ENCODE results near the gene STAM2. TPM values are rescaled to one million over a fixed set of nuclear protein-coding genes. Genes with fewer than 3 reads are reported as not detected.
"Not testable (repeated sequence)": the region's sequence is repeated elsewhere in the genome, so short reads cannot be mapped to it uniquely, and the experiment has no call there.

The STAM2 gene
- total RNA-seq, 2 experiments from 2014 or later: 14.0 to 14.5 TPM

DNA sequence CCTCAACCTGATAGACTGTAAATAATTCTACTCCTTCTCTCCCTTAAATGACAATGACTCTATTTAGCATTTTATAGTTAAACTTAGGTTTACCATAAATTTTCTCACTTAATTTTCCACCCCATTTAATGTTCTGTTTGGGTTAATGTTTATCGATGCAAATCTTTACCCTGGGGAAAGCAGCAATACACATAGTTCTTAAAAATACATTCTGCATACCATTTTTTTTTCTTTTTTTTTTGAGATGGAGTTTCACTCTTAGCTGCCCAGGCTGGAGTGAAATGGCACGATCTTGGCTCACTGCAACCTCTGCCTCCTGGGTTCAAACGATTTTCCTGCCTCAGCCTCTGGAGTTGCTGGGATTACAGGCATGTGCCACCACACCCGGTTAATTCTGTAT, 14.0 kb downstream of the STAM2 start:
- H3K27ac Mint-ChIP-seq: no peak overlapping the region
- H3K4me3 Mint-ChIP-seq: no peak overlapping the region

DNA sequence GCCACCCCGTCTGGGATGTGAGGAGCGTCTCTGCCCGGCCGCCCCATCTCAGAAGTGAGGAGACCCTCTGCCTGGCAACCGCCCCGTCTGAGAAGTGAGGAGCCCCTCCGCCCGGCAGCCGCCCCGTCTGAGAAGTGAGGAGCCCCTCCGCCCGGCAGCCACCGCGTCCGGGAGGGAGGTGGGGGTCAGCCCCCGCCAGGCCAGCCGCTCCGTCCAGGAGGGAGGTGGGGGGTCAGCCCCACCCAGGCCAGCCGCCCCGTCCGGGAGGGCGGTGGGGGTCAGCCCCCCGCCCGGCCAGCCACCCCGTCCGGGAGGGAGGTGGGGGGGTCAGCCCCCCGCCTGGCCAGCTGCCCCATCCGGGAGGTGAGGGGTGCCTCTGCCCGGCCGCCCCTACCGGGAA, 15.2 kb downstream of the STAM2 start:
- H3K27ac Mint-ChIP-seq, H3K9me3 Mint-ChIP-seq, DNase-seq, H3K4me3 Mint-ChIP-seq, H3K27me3 Mint-ChIP-seq: not testable (repeated sequence)
- Mint-ChIP-seq H3K36me3 (peaks cover 34% of the 10 kb centered on the region), H3K4me1 (peaks cover 12% of the 10 kb centered on the region)

More for the DNA sequence above, 14.0 kb downstream of the STAM2 start:
- peaks cover 34% of the 10 kb centered on the region for H3K36me3 Mint-ChIP-seq
- no peaks in the 10 kb centered on the region for H3K27me3 Mint-ChIP-seq
- no peak for DNase-seq
- H3K4me1 Mint-ChIP-seq: peaks cover 15% of the 10 kb centered on the region
- H3K9me3 Mint-ChIP-seq: peaks cover 6% of the 10 kb centered on the region

DNA sequence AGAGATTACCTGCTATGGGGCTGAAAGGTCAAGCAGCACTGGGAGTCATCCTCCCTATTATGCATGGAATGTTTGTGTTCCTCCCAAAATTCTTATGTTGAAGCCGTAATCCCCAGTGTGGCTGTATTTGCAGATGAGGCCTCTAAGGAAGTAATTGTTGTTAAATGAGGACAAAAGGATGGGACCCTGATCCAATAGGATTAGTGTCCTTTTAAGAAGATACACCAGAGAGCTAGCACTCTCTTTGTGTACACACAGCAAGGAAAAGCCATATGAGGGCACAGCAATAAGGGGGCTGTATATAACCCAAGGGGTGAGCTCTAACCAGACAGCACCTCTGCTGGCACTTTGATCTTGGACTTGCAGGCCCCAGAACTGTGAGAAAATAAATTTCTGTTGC, 18.3 kb downstream of the STAM2 start:
- Mint-ChIP-seq H3K4me1 (peaks cover 9% of the 10 kb centered on the region), H3K9me3 (peaks cover 9% of the 10 kb centered on the region), H3K36me3 (peaks cover 35% of the 10 kb centered on the region), H3K27ac (no peak overlapping the region), H3K27me3 (no peaks in the 10 kb centered on the region), H3K4me3 (no peak overlapping the region)
- DNase-seq: no peak

DNA sequence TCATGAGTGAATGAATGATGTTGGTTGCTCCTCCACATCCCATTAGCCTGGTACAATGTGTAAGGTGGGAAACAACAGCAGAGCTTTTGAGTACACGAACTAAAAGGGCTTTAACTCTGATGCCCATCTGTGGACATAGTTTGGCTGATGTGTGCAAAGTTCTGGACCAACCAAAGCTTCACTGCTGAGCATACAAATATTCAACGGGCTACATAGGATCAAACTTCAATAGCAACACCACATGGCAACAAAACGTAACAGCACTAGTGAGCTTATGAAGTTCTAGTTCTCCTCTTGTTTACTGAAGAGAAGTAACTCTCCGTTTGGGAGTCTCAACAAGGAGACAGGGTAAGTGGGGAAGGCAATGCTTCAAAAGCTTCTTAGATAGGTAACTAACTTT, 20.4 kb downstream of the STAM2 start:
- Mint-ChIP-seq H3K4me1 (peaks cover 10% of the 10 kb centered on the region), H3K27me3 (no peaks in the 10 kb centered on the region), H3K9me3 (peaks cover 9% of the 10 kb centered on the region), H3K36me3 (peaks cover 28% of the 10 kb centered on the region), H3K27ac (no peak overlapping the region), H3K4me3 (no peak overlapping the region)
- no peak for DNase-seq

DNA sequence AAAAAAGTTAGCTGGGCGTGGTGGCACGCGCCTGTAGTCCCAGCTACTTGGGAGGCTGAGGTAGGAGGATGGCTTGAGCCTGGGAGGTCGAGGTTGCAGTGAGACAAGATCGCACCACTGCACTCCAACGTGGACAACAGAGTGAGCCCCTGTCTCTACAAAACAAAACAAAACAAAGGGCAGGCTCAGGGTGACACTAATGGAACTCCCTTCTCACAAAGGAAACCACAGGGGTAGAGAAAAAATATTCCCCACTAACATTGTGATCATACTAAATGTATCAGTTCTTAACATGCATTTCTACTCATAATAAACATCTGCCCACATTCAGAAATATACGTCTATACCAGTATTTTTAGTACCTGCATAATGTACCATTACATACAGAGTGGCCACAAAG, 21.1 kb downstream of the STAM2 start:
- Mint-ChIP-seq H3K4me1 (peaks cover 10% of the 10 kb centered on the region), H3K27ac (no peak overlapping the region), H3K27me3 (no peaks in the 10 kb centered on the region), H3K9me3 (peaks cover 8% of the 10 kb centered on the region), H3K4me3 (no peak overlapping the region), H3K36me3 (peaks cover 22% of the 10 kb centered on the region)
- no peak for DNase-seq

DNA sequence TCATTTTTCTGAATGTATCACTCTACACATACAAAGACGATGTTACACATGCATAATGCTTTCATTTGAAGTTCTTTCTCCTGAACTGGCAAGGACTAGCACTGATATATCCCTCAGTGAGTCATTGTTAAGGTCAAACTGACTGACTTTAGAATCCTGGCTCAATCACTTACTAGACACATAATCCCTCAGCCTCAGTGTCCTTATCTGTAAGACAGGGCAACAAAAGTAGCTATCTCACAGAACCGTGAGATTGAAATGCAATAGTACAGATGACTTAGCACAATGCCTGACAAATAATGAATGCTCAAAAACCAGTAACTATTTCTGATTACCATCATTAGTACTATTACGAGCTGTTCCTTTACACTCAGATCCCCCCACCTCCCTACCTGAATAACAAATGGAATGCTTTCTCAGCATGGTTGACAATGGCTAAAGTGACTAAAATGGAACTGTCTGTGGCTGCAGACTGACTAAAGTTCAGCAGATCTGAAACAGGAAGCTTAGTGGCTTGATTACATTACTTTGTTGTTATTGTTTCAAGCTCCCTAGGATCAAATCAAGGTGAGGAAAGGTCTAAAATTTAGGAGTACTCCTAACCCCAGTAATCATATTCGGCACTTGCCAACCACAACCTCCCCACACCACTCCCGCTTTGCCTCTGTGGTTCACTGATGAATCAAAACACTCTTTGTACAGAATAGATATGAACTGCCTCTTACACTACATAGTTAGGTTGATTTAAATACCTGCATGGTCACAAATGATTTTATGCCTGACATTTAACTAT, 40.9 kb downstream of the STAM2 start:
- Mint-ChIP-seq H3K36me3 (peaks cover 15% of the 10 kb centered on the region), H3K27ac (peak overlapping the region; percentile 27), H3K9me3 (no peaks in the 10 kb centered on the region)

DNA sequence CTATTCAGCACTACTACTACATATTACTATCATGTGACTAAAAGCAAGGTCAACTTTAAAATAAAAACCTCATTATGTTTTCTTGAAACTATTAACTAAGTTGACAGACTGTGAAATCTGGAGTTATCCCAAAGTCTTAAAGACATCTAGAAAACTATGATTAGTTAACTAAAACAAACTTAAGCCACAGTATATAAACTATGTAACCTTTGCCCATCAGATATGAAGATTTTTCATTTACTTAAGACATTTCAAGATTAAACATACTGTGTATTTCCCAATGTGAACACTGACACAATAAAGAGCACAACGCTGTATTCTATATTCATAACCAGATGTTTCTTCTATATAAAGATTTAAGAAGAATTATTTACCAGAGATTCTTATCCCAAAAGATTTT, 43.3 kb downstream of the STAM2 start:
- no peaks in the 10 kb centered on the region for H3K27me3 Mint-ChIP-seq
- H3K27ac Mint-ChIP-seq: no peak overlapping the region
- H3K9me3 Mint-ChIP-seq: no peaks in the 10 kb centered on the region
- H3K4me1 Mint-ChIP-seq: peaks cover 11% of the 10 kb centered on the region
- H3K4me3 Mint-ChIP-seq: no peak overlapping the region
- DNase-seq: no peak
- H3K36me3 Mint-ChIP-seq: peaks cover 16% of the 10 kb centered on the region

More for the DNA sequence above, 40.9 kb downstream of the STAM2 start:
- no peaks in the 10 kb centered on the region for H3K27me3 Mint-ChIP-seq
- no peak overlapping the region for H3K4me3 Mint-ChIP-seq
- H3K4me1 Mint-ChIP-seq: peaks cover 11% of the 10 kb centered on the region
- peak; percentile 33 for DNase-seq

DNA sequence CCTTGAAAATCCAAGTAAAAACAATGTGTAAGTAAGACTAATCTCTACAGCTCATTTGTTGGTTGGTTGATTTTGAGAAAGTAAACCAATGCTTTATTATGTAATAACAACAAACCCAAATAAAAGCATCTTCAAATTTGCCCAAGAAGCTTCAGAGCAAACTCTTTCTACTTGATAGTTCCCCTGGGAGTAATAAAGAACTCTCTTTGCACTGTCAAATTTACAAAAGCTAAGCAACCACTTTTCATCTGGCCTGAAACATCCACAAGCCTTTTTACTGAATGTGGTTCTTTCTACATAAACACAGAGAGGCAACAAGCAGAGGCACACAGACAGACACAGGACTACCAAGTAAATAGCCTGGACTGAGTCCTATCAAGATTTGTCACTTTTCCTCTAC, 47.9 kb downstream of the STAM2 start:
- H3K36me3 Mint-ChIP-seq: peaks cover 20% of the 10 kb centered on the region
- peaks cover 1% of the 10 kb centered on the region for H3K4me1 Mint-ChIP-seq
- no peak overlapping the region for H3K27ac Mint-ChIP-seq
- H3K4me3 Mint-ChIP-seq: no peak overlapping the region
- DNase-seq: no peak
- no peaks in the 10 kb centered on the region for H3K27me3 Mint-ChIP-seq
- H3K9me3 Mint-ChIP-seq: no peaks in the 10 kb centered on the region

DNA sequence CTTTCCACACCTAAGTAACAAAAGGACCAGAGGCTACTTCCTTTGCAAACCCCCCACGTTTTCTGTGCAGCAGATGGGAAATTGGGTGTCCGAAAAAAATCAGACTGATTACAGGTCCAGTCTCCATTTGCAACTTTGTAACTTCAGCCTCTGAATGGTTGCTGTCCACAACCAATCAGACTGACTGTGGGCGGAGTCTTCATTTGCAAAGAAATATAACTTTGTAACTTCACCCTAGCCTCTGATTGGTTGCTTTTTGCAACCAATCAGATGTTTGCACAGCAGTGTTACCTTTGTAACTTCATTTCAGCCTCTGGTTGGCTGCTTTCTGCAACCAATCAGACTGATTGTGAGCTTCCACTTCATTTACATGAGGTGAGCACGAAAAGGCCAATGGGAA, 48.9 kb downstream of the STAM2 start:
- Mint-ChIP-seq H3K36me3 (peaks cover 18% of the 10 kb centered on the region), H3K4me3 (no peak overlapping the region)

DNA sequence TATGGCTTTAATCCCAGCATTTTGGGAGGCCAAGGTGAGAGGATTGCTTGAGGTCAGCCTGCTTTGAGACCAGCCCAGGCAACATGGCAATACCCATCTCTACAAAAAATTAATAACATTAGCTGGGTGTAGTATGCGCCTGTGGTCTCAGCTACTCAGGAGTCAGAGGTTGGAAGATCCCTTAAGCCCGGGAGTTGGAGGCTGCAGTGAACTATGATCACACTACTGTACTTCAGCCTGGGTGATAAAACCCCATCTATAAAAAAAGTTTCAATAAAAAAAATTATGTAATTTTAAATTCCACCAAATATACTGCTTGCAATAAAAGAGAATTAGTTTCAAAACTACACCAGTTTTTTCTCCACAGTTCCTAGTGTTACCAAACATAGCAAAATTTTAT, 53.4 kb downstream of the STAM2 start:
- Mint-ChIP-seq H3K36me3 (peaks cover 15% of the 10 kb centered on the region), H3K4me1 (peaks cover 1% of the 10 kb centered on the region), H3K4me3 (no peak overlapping the region), H3K27me3 (no peaks in the 10 kb centered on the region), H3K27ac (no peak overlapping the region), H3K9me3 (no peaks in the 10 kb centered on the region)
- DNase-seq: no peak

More for the DNA sequence above, 48.9 kb downstream of the STAM2 start:
- DNase-seq: no peak
- Mint-ChIP-seq H3K27ac (no peak overlapping the region), H3K9me3 (no peaks in the 10 kb centered on the region), H3K4me1 (peaks cover 1% of the 10 kb centered on the region), H3K27me3 (no peaks in the 10 kb centered on the region)

DNA sequence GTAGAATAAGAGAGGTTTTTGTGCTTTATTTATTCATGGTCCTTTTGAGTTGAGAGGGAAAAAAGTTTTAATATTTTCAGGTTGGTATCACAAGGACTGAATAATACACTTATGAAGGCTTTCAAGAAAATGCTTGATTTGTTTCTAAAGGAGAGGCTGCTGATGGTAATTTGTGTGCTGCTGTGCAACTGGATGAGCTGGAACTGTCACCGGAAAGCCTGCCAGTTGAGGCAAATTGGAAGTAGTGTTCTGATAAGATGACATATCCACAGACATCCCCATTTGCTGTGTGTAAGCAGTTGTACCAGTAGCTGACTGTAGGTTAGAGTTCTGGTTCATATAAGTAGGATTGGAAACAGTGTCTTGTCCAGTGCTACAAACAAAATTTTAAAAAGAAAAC, 55.1 kb downstream of the STAM2 start:
- no peaks in the 10 kb centered on the region for H3K9me3 Mint-ChIP-seq
- no peak overlapping the region for H3K27ac Mint-ChIP-seq
- H3K36me3 Mint-ChIP-seq: peaks cover 13% of the 10 kb centered on the region

DNA sequence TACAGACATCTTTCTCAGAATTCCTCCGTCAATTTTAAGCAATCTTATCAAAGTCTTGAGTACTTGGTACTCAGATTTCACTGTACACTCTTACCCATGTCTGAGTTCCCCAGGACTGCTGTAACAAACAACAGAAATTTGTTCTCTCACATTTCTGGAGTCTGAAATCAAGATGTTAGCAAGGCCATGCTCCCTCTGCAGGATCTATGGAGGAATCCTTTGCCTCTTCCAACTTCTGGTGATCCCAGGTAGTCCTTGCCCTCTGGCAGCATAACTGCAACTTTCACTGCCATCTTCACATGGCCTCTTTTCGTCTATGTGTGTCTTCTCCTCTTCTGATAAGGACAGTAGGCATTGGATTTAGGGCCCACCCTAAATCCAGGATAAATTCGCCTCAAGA, 59.6 kb downstream of the STAM2 start:
- DNase-seq: no peak
- H3K27ac Mint-ChIP-seq: no peak overlapping the region
- no peaks in the 10 kb centered on the region for H3K27me3 Mint-ChIP-seq
- no peaks in the 10 kb centered on the region for H3K4me1 Mint-ChIP-seq
- H3K9me3 Mint-ChIP-seq: no peaks in the 10 kb centered on the region
- H3K36me3 Mint-ChIP-seq: peaks cover 4% of the 10 kb centered on the region
- H3K4me3 Mint-ChIP-seq: no peak overlapping the region

More for the DNA sequence above, 55.1 kb downstream of the STAM2 start:
- Mint-ChIP-seq H3K4me3 (no peak overlapping the region), H3K4me1 (no peaks in the 10 kb centered on the region), H3K27me3 (no peaks in the 10 kb centered on the region)
- DNase-seq: no peak

DNA sequence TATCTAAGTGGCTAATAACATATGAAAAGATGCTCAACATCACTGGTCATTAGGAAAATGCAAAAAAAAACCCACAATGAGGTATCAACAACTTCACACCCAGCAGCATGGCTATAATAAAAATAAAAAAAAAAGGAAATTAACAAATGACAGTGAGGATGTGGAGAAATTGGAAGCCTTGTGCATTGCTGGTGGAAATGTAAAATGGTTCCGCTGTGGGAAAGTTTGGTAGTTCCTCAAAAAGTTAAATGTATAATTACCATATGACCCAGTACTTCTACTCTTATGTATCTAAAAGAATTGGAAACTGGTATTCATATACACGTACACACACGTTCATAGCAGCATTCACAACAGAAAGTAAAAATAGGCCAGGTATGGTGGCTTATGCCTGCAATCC, 61.2 kb downstream of the STAM2 start:
- Mint-ChIP-seq H3K4me3 (no peak overlapping the region), H3K9me3 (no peaks in the 10 kb centered on the region), H3K27ac (no peak overlapping the region)

DNA sequence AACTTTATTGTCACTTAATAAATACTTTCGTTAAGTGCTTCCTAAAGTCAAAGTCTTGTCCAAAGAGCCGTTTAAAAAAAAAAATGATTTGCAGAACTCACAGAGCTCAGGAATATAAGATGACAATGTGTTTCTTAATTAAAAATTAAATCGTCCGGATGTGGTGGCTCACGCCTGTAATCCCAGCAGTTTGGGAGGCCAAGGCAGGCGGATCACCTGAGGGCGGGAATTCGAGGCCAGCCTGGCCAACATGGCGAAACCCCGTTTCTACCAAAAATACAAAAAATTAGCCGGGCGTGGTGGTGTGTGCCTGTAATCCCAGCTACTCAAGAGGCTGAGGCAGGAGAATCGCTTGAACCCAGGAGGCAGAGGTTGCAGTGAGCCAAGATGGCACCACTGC, 68.4 kb downstream of the STAM2 start:
- not testable (repeated sequence) for H3K36me3 Mint-ChIP-seq, H3K27ac Mint-ChIP-seq, H3K27me3 Mint-ChIP-seq, H3K4me3 Mint-ChIP-seq, H3K4me1 Mint-ChIP-seq, DNase-seq, H3K9me3 Mint-ChIP-seq

More for the DNA sequence above, 61.2 kb downstream of the STAM2 start:
- Mint-ChIP-seq H3K4me1 (no peaks in the 10 kb centered on the region), H3K27me3 (no peaks in the 10 kb centered on the region), H3K36me3 (peaks cover 4% of the 10 kb centered on the region)
- DNase-seq: no peak

DNA sequence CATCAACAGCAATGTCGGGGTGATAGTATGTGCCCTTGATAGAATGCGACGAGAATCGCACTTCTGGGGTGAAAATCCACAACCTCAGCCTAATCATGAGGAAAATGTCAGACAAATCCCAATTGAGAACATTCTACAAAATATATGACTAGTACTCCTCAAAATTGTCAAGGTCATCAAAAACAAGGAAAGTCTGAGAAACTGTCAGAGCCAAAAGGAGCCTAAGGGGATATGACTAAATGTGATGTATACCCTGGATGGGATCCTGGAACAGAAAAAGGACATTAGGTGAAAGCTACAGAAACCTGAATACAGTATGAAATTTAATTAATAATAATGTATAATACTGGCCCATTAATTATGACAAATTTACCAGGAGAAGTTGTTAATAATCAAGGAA, 69.1 kb downstream of the STAM2 start:
- H3K27ac Mint-ChIP-seq: no peak overlapping the region
- no peaks in the 10 kb centered on the region for H3K36me3 Mint-ChIP-seq
- H3K9me3 Mint-ChIP-seq: no peaks in the 10 kb centered on the region
- H3K4me1 Mint-ChIP-seq: no peaks in the 10 kb centered on the region
- DNase-seq: no peak
- peaks cover 11% of the 10 kb centered on the region for H3K27me3 Mint-ChIP-seq
- H3K4me3 Mint-ChIP-seq: no peak overlapping the region

DNA sequence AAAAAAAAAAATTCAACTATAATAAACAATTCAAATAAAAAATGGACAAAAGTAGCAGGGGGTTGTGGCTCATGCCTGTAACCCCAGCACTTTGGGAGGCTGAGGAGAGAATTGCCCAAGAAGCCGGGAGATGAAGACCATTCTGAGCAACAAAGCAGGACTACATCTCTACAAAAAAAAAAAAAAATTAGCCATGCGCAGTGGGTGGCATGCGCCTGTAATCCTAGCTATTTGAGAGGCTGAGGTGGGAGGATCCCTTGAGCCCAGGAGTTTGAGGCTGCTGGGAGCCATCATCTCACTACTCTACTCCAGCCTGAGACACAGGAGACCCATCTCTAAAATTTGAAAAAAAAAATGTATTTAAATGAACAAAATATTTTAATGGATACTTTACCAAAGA, 72.3 kb downstream of the STAM2 start:
- Mint-ChIP-seq H3K9me3 (no peaks in the 10 kb centered on the region), H3K4me1 (peaks cover 5% of the 10 kb centered on the region), H3K4me3 (no peak overlapping the region), H3K27me3 (peaks cover 37% of the 10 kb centered on the region), H3K36me3 (no peaks in the 10 kb centered on the region), H3K27ac (no peak overlapping the region)
- no peak for DNase-seq

Measured in activated naive CD8-positive, alpha-beta T cell treated with anti-CD3 and anti-CD28 coated beads for 36 hours (primary cell).